ENCODE measurements around the gene QKI.

GRCh38 chr6:163384510-163384909, 30.0 kb upstream of the QKI start:
- TF ChIP-seq EZH2phosphoT487 (IDR thresholded peaks at IDR 0.05; ENCODE audit: low read length) (no peak), EZH2 (optimal IDR thresholded peaks at IDR 0.05; ENCODE audit: low read depth, low read length) (no peak)
- TF ChIP-seq, protein P1, sequence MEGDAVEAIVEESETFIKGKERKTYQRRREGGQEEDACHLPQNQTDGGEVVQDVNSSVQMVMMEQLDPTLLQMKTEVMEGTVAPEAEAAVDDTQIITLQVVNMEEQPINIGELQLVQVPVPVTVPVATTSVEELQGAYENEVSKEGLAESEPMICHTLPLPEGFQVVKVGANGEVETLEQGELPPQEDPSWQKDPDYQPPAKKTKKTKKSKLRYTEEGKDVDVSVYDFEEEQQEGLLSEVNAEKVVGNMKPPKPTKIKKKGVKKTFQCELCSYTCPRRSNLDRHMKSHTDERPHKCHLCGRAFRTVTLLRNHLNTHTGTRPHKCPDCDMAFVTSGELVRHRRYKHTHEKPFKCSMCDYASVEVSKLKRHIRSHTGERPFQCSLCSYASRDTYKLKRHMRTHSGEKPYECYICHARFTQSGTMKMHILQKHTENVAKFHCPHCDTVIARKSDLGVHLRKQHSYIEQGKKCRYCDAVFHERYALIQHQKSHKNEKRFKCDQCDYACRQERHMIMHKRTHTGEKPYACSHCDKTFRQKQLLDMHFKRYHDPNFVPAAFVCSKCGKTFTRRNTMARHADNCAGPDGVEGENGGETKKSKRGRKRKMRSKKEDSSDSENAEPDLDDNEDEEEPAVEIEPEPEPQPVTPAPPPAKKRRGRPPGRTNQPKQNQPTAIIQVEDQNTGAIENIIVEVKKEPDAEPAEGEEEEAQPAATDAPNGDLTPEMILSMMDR (IDR thresholded peaks at IDR 0.05; ENCODE audit: low read length) = no peak

All from MM.1S (cell line).